Type B pancreatic cell (in vitro differentiated cells): Measurements from ENCODE around the gene OSBPL5. TPM values are rescaled to one million over a fixed set of nuclear protein-coding genes. Genes with fewer than 3 reads are reported as not detected.
"Not testable (repeated sequence)": the region's sequence is repeated elsewhere in the genome, so short reads cannot be mapped to it uniquely, and the experiment has no call there.

Source experiments
- DNase-seq: peaks from one replicate; pipeline ENCODE4 v3.0.0; 2021; ENCODE audit warnings: mixed read lengths; ENCODE audit not compliant: unreplicated experiment; ENCODE audit errors: extremely low spot score
- H3K27ac Mint-ChIP-seq: 2 replicates; pipeline ENCODE4 v1.8.0; 2021; ENCODE audit warnings: mild to moderate bottlenecking, mixed read lengths
- H3K27me3 Mint-ChIP-seq: 2 replicates; pipeline ENCODE4 v1.8.0; 2021; ENCODE audit warnings: mixed read lengths
- H3K36me3 Mint-ChIP-seq: 2 replicates; pipeline ENCODE4 v1.8.0; 2021; ENCODE audit warnings: mixed read lengths
- H3K4me1 Mint-ChIP-seq: one replicate; pipeline ENCODE4 v1.8.0; 2021; ENCODE audit warnings: mixed read lengths; ENCODE audit not compliant: unreplicated experiment
- H3K4me3 Mint-ChIP-seq: 2 replicates; pipeline ENCODE4 v1.8.0; 2021; ENCODE audit warnings: mild to moderate bottlenecking, mixed read lengths
- H3K9me3 Mint-ChIP-seq: 2 replicates; pipeline ENCODE4 v1.8.0; 2021; ENCODE audit warnings: mixed read lengths
- total RNA-seq: library from RNA; stranded (reverse); gene quantifications from 2 replicates; pipeline ENCODE4 v1.2.1, GENCODE V29; 2021; ENCODE audit warnings: low replicate concordance
- TF ChIP-seq, protein P1 (sequence below): fragments of 200-600 bp; sonication (generic); conservative IDR thresholded peaks from 2 replicates; pipeline ENCODE4 v1.5.0; 2021; ENCODE audit warnings: antibody characterized with exemption, mild to moderate bottlenecking

Gene OSBPL5
- total RNA-seq, 1 donor from 2014 or later, result 33.1 TPM

DNA sequence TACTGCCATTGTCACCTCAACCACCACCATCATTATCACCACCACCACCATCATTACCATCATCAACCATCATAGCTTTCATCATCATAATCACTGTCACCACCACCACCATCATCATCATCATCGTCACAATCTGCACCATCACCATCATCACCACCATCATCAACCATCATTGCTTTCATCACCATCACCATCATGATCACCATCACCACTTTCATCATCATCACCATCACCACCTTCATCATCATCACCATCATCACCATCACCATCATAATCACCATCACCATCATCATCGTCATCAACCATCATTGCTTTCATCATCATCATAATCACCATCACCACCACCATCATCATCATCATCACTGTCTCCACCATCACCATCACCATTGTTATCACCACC, 8.7 kb upstream of the OSBPL5 start:
- H3K4me3 Mint-ChIP-seq, result no peak overlapping the region
- H3K4me1 Mint-ChIP-seq, result peaks cover 5% of the 10 kb centered on the region
- H3K27me3 Mint-ChIP-seq, result peaks cover 31% of the 10 kb centered on the region
- TF ChIP-seq, protein P1, sequence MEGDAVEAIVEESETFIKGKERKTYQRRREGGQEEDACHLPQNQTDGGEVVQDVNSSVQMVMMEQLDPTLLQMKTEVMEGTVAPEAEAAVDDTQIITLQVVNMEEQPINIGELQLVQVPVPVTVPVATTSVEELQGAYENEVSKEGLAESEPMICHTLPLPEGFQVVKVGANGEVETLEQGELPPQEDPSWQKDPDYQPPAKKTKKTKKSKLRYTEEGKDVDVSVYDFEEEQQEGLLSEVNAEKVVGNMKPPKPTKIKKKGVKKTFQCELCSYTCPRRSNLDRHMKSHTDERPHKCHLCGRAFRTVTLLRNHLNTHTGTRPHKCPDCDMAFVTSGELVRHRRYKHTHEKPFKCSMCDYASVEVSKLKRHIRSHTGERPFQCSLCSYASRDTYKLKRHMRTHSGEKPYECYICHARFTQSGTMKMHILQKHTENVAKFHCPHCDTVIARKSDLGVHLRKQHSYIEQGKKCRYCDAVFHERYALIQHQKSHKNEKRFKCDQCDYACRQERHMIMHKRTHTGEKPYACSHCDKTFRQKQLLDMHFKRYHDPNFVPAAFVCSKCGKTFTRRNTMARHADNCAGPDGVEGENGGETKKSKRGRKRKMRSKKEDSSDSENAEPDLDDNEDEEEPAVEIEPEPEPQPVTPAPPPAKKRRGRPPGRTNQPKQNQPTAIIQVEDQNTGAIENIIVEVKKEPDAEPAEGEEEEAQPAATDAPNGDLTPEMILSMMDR, result no peak
- H3K27ac Mint-ChIP-seq, result no peak overlapping the region
- no peaks in the 10 kb centered on the region for H3K36me3 Mint-ChIP-seq
- no peak for DNase-seq
- peaks cover 5% of the 10 kb centered on the region for H3K9me3 Mint-ChIP-seq

GRCh38 chr11:3171931-3172560, 6.9 kb upstream of the OSBPL5 start:
- Mint-ChIP-seq H3K27ac (no peak overlapping the region), H3K36me3 (no peaks in the 10 kb centered on the region), H3K27me3 (peaks cover 31% of the 10 kb centered on the region), H3K4me3 (no peak overlapping the region), H3K4me1 (peaks cover 5% of the 10 kb centered on the region), H3K9me3 (peaks cover 5% of the 10 kb centered on the region)
- TF ChIP-seq, protein P1, result no peak
- no peak for DNase-seq

DNA sequence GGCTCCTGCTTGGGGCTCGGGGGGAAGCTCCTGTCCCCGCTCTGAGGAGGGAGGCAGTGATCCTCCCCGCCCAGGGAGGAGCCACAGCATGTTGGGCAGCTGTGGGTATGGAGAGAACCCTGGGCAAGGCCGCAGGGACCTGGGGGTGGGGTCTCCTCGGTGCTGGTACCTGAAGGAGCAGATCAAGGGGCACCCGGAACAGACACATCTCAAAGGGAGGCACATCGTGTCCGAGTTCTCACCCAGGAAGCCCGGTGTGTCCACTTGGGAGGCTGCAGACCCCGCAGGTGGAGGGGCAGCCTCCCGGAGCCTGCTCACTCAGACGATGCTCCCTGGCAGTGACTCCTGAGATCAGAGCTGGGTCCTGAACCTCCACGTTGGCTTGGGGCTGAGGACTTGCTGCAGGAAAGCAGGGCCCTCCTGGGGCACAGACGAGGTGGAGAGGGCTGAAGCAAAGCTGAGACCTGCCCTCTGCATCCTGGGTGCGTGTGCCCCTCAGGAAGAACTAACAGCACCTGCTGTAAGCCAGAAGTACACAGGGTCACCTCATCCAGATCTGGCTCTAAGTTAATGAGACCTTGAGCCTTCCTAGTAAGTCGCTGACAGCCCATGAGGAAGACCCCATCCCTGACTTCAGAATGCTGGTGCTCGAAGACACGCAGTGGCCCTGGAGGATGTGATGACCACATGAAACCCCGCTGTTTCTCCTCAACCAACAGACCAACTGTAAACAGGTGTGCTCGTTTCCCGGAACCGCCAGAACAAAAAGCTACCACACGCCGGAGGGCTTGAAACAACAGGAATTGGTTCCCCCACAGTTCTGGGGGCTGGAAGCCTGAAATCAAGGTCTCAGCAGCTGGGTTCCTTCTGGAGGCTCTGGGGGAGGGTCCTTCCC, 5.9 kb upstream of the OSBPL5 start:
- no peaks in the 10 kb centered on the region for H3K36me3 Mint-ChIP-seq

DNA sequence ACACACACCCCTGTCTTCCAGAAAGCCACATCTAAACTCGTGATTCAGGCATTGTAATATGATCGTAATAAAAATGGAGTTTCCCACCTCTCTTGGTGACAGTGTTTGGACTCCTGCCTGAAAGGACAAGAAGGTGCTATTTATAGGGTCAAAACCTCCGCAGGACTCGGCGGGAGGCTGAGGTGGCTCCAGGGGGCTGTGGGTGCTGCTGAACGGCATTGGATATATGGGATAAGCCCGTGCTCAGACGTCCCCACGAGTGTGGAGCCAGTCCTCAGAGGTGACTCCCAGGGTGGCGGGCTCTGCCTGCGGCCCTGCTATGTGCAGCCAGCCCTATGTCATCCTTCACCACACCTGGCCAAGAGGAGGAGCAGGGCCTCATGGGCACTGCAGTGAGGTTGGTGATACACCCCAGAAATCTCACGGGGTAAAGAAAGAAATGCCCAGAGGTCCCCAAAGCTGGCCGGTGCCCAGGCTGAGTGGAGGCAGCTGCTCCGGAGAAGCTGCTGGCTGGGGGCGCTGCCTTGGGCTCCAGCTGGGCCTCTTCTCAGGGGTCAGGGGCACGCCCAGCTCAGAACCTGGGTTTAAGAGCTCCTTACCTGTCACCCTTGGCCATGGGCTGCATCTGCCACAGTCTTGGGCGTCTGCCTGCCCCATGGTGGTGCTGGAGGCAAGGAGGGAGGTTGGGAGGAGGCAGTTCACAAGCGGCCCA, 5.1 kb upstream of the OSBPL5 start:
- no peak for DNase-seq
- no peaks in the 10 kb centered on the region for H3K9me3 Mint-ChIP-seq
- H3K4me1 Mint-ChIP-seq, result peaks cover 10% of the 10 kb centered on the region
- H3K27me3 Mint-ChIP-seq, result peaks cover 35% of the 10 kb centered on the region
- peak overlapping the region; percentile 72 for H3K4me3 Mint-ChIP-seq
- no peak overlapping the region for H3K27ac Mint-ChIP-seq
- no peaks in the 10 kb centered on the region for H3K36me3 Mint-ChIP-seq
- TF ChIP-seq, protein P1, result no peak

More for the DNA sequence above, 5.9 kb upstream of the OSBPL5 start:
- no peak for DNase-seq
- H3K27ac Mint-ChIP-seq, result no peak overlapping the region
- TF ChIP-seq, protein P1, result no peak
- H3K9me3 Mint-ChIP-seq, result no peaks in the 10 kb centered on the region
- H3K4me3 Mint-ChIP-seq, result no peak overlapping the region
- H3K27me3 Mint-ChIP-seq, result peaks cover 31% of the 10 kb centered on the region
- H3K4me1 Mint-ChIP-seq, result peaks cover 5% of the 10 kb centered on the region

DNA sequence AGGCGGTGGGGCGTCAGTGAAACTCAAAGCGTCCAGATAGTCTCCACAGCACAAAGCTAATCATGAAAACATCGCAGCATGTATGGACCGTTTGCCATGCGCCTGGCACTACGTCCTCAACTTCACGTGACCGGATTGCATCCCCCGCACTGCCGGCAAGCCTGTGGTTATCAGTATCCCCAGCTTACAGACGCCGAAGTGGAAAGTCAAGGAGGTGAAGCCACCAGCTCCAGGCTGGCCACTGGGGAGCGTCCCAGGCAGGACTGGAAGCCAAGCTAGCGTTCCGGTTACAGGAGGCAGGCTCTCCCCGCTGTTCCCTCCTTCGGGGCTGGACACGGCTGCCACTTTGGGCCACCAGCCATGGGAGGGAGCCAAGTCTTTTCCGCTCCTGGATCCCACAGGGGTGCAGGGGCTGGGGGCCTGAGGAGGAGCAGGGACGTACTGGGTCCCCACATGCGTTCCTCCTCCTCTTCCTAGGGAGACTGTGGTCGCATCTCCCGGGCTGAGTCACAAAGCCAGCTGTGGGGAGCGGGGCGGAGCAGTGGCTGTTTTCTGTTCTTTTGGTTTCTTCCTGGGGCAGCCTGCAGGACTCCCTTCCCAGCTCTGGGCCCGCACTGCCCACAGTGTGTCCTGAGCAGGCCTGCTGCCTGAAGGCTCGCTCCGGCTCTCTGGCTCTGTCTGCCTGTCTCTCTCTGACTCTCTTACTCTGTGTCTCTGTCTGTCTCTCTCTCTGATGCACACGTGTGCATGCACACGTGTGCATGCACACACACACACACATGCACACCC, 4.3 kb upstream of the OSBPL5 start:
- Mint-ChIP-seq H3K9me3 (no peaks in the 10 kb centered on the region), H3K36me3 (no peaks in the 10 kb centered on the region), H3K4me3 (peak overlapping the region; percentile 72), H3K4me1 (peaks cover 10% of the 10 kb centered on the region), H3K27ac (no peak overlapping the region), H3K27me3 (peaks cover 35% of the 10 kb centered on the region)
- DNase-seq, result no peak
- TF ChIP-seq, protein P1, result no peak

DNA sequence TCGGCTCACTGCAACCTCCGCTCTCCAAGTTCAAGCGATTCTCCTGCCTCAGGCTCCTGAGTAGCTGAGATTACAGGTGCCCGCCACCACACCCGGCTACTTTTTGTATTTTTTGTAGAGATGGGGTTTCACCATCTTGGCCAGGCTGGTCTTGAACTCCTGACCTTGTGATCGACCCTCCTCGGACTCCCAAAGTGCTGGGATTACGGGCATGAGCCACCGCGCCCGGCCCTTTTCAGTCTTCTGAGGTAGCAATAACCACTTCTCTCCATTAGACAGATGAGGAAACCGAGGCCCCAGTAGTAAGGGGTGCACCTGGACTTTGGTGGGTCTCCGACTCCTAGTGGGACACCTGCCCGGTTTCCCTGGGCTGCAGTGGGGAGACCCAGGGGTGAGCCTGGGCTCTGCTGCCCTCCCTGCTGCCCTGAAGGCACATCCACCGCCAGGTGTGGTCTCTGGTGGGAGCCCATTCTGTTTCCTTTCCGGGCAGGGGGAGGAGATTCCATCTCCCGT, 3.7 kb upstream of the OSBPL5 start:
- Mint-ChIP-seq H3K4me1 (peaks cover 13% of the 10 kb centered on the region), H3K27me3 (peaks cover 35% of the 10 kb centered on the region)
- not testable (repeated sequence) for H3K36me3 Mint-ChIP-seq, H3K4me3 Mint-ChIP-seq, H3K27ac Mint-ChIP-seq, DNase-seq, H3K9me3 Mint-ChIP-seq
